Stimulated activated CD8-positive, alpha-beta memory T cell treated with anti-CD3 and anti-CD28 coated beads, Interleukin-12 subunit alpha, Interleukin-12 subunit beta, amount 100 ng/mL, for 4 hours (primary cell): ENCODE data around the gene NCLN.
"Not testable (repeated sequence)": the region's sequence is repeated elsewhere in the genome, so short reads cannot be mapped to it uniquely, and the experiment has no call there.

Experiments used
- DNase-seq: peaks from one replicate; pipeline ENCODE4 v3.0.0-alpha.2; 2020; ENCODE audit warnings: low read depth

NCLN gene

DNA sequence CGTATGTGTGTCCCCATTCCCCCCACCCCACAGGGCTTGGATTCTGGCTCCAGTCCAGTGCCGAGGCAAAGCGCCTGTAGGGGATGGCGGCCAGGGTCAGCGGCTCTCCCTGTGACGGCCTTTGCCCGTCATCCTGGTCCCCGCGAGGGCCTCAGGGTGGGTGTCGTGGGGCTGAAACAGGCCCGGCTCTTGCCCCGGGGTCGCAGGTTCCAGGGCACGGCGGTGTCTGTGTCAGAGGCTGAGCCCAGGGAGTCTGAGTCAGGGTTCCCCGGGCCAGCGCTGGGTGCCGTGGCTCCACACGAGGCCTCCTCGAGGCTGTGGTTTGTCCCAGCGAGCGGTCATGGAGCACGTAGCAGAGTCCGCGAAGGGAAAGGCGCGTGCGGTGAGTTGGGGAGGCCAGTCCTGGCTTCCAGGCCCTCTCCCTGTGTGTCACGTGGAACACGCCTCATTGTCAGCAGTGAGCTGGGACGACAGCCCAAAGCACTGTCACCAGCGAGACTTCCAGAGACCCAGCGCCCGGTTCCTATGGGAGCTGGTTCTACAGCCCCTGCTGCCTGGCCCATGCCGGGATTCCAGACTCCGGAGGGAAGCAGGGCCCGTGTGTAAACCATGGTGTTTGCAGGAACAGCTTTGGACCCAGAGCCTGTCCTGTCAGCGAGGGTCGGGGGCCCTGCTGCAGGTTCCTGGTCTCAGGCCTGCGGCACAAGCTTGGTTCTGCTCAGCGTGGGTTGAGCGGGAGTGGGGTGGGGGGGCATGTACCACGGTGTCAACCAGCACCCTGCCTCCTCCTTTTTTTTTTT is 13.4 kb downstream of the NCLN start:
- DNase-seq, result no peak

- no peak for DNase-seq
Observed at GRCh38 chr19:3201072-3201700, 15.5 kb downstream of the NCLN start.

DNA sequence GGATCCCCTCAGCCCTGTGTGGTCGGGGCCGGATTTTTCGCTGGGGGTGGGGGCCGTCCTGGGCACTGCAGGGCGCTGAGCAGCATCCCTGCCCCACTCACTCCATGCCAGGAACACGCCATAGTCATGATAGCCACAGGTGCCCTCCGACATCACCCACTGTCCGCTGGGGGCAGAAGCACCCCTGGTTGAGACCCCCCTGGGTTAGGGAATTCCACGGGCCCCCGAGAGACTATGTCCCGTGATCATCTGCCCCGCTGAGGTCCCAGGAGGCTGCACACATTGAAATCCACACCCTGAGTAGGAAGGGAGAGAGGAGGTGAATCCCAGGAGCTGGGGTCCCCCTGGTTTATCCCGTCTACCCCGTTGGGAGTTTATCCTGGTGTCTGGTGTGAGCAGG is 16.2 kb downstream of the NCLN start:
- DNase-seq, result no peak

- DNase-seq, result no peak
Observed at GRCh38 chr19:3202346-3202745, 16.6 kb downstream of the NCLN start.

- not testable (repeated sequence) for DNase-seq
Observed at GRCh38 chr19:3202895-3203294, 17.2 kb downstream of the NCLN start.

DNA sequence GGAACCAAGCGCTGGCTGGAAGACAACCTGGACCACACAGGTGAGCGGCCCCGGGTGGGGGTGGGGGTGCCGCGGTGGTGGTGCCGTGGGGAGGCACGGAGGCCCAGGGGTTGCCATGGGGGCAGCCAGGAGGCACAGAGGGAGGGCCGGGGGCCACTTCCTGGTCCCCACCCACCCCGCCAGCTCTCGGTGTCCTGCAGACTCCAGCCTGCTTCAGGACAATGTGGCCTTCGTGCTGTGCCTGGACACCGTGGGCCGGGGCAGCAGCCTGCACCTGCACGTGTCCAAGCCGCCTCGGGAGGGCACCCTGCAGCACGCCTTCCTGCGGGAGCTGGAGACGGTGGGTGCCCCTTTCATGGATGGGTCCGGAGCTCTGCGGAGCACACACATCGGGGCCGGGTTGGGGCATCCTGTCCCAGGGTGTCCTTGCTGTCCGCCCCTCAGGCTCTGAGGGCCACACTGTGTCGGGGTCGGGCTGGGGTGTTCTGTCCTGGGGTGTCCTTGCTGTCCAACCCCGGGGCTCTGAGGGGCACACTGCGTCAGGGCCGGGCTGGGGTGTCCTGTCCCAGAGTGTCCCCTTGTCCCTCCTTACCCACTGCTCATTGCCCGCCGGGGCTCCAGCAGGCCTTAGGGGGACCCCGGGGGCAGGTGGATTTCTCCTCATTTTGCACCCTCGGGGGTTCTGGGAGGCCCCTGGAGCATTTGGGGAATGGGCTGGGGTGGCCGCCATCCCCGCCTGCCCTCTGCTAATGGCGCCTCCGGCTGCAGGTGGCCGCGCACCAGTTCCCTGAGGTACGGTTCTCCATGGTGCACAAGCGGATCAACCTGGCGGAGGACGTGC is 18.3 kb downstream of the NCLN start:
- DNase-seq, result no peak

DNA sequence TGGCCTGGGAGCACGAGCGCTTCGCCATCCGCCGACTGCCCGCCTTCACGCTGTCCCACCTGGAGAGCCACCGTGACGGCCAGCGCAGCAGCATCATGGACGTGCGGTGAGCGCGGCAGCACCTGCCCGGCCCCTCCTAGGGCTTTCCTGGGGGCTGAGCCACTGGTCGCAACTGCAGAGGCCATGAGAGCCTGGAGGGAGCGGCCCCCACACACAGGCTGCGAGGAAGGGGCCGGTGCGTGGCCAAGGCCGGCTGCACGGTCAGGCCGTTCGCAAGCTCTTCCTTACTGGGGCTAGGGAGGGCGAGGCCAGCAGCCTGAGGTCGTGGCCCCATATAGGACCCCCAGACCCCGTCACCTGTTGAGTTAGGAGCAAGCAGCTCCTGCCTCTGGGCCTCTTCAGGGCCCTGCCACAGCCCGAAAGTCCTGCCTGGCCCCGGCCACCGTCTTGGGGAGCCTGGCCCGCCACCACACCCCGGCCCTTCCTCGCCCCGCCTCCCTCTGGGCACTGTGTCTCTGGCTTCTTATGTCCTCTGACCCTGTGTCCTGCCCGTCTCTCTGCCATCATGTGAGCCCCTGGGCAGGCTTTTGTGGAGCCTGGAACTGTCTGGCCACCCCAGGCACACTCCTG is 19.0 kb downstream of the NCLN start:
- no peak for DNase-seq

GRCh38 chr19:3206216-3206953 is 20.7 kb downstream of the NCLN start:
- no peak for DNase-seq

- DNase-seq, result no peak
Observed at GRCh38 chr19:3207461-3208242, 21.9 kb downstream of the NCLN start.

- DNase-seq, result no peak
Observed at GRCh38 chr19:3208317-3209207, 22.8 kb downstream of the NCLN start.

DNA sequence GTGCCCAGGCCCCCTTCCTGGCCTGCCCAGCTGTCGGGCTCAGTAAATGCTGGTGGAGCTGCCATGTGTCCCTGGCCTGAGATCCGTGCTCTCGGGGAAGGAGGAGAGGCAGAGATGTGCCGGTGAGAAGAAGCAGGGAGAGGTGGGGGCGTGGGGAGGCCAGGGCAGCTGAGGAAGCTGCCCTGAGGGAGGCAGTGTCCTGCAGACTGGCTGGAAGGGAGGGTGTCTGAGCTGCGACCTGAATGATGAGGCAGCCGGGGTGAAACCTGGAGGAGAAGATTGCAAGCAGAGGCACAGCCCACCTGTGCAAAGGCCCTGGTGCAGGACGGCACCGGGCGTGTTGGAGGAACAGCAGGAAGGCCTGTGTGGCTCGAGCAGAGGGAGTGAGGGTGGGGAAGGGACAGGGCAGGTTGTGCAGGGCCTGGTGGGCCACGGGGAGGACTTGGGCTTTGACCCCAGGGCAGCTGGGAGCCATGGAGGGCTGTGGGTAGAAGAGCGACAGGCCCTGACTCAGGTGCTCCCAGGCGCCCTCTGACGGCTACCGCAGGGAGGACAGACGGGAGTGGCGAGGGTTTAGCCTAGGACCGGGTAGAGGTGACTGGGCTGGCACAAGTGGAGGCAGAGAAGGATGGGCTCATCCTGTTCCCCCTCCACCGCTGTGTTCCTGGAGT is 24.8 kb downstream of the NCLN start:
- DNase-seq, result peak; percentile 32

DNA sequence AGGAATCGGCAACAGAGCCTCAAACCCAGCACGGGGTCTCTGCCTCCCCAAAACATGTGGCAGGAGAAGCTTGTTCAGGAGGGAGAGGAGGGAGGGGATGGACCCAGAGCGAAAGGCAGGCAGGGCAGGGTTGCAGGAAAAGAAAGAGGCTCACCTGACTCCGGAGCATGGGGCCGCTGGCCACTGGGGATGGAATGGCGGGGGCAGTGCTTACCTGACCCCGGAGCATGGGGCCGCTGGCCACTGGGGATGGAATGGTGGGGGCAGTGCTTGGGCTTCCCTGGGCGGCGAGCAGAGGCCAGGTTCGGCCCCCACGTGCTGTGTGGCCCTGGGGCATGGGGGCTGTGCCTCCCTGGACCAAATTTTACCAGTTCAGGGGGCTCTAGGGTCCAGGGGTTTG is 25.5 kb downstream of the NCLN start:
- no peak for DNase-seq

DNA sequence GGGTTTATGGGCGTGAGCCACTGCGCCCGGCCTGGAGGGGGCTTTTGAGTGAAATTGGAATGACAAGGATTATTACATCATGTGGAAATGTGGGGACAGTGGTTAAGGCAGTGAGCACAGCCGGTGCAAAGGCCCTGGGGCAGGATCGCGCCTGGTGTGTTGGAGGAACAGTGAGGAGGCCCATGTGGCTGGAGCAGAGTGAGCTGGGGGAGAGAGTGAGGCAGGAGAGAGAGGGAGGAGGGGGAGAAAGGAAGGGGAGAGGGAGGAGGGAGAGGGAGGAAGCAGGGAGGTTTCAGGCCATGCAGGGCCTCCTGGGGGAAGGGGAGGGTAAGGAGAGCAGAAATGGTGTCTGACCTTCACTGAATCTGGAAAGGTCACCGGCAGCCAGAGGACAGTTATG is 27.4 kb downstream of the NCLN start:
- no peak for DNase-seq

DNA sequence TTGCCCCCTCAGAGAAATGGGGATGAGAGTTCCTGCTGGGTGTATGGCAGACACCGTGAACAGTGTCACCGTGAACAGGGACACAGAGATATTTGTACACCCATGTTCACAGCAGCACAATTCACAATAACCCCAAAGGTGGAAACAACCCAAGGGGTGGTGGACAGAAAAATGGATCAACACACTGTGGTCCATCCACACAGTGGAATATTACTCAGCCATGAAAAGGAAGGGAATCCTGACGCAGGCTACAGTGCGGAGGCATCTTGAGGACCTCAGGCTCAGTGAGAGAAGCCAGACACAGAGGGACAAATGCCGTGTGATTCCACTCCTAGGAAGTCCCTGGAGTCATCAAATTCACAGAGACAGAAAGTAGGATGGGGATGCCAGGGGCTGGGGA is 31.1 kb downstream of the NCLN start:
- no peak for DNase-seq

DNA sequence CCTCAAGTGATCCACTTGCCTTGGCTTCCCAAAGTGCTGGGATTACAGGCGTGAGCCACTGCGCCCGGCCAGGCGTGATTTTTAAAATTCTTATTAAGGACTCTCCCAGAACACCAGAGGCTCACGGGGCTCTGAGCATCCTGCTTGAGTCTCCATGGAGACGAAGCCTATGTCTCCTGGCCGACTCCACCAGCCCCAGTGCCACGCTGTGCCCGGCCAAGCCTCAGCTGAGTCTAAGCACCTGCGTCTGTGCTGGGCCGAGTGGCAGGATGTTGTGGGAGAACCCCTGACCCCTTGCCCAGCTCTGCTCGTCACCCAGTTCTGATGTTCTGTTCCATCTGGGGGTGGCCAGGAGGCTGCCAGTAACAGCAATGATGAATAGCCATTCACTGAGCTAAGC is 34.8 kb downstream of the NCLN start:
- no peak for DNase-seq

DNA sequence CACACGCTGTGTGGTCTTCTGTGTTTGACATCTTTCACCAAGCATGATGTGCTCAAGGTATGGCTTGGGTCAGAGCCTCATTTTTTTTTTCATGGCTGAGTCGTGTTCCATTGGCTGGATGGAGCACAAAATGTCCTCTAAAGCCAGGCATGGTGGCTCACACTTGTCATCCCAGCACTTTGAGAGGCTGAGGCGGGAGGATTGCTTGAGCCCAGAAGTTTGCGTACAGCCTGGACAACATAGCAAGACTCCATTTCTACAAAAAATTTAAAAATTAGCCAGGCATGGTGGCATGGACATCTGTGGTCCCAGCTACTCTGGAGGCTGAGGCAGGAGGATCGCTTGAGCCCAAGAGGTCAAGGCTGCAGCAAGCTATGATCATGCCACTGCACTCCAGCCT is 35.8 kb downstream of the NCLN start:
- not testable (repeated sequence) for DNase-seq

- no peak for DNase-seq
Observed at GRCh38 chr19:3222709-3223108, 37.0 kb downstream of the NCLN start.

DNA sequence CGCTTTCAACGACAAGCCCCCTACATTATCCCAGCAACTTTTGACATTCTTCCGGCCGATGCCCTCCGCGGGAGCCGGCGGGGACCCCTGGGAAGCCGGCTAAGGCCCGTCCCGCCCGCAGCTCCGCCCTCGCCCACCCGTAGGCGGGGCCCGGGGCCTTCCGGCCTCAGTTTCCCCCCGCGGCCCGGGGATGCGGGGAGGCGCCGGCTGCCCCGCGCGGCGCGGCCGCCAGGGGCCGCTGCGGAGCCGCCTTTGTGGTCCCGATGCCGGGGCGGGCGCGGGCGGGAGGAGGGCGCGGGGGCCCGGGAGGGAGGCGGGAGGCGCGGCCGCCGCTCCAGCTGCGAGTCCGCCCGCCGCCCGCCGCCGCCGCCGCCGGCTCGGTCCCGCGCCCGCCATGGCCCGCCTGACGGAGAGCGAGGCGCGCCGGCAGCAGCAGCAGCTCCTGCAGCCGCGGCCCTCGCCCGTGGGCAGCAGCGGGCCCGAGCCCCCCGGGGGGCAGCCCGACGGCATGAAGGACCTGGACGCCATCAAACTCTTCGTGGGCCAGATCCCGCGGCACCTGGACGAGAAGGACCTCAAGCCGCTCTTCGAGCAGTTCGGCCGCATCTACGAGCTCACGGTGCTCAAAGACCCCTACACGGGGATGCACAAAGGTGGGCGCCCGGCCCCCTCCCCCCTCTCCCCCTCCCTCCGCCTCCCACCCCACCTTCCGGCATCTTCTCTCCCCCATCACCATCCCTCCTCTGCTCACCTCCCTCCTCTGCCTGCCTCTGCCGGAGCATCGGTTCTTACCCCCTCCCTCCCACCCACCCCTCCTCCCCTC is 38.8 kb downstream of the NCLN start, which contains the start of gene CELF5:
TSS of gene CELF5 (plus strand) at position 316 of the 823 bp plus-strand sequence. CDS start at position 395, 79 bp downstream.
- DNase-seq, result peak; percentile 48
